ENCODE measurements around the gene ABCC6.

- no peak for TF ChIP-seq CTCF (IDR thresholded peaks at IDR 0.05; ENCODE audit: poor library complexity, severe bottlenecking)
- TF ChIP-seq REST (IDR thresholded peaks at IDR 0.05; ENCODE audit: borderline replicate concordance) = no peak
- TF ChIP-seq EZH2 (IDR thresholded peaks at IDR 0.05; ENCODE audit: borderline replicate concordance, insufficient read depth, low read length, poor library complexity, severe bottlenecking) = no peak
- TF ChIP-seq EP300 (conservative IDR thresholded peaks at IDR 0.05; ENCODE audit: poor library complexity, severe bottlenecking) = no peak
- TF ChIP-seq MXI1 (conservative IDR thresholded peaks at IDR 0.05; ENCODE audit: poor library complexity, severe bottlenecking) = no peak
These were observed 113.2 kb downstream of the ABCC6 start for GRCh38 chr16:16110111-16110490.

All from neural cell (in vitro differentiated cells).